Measurements from ENCODE around the gene PPP2R5E. TPM values are rescaled to one million over a fixed set of nuclear protein-coding genes. Genes with fewer than 3 reads are reported as not detected.

Gene PPP2R5E
- total RNA-seq, 1 experiment from 2014 or later: 47.2 TPM

- no peak for ATAC-seq
- no peaks in the 10 kb centered on the region for H3K36me3 ChIP-seq (ENCODE audit: control insufficient read depth, insufficient read depth, low read length)
Measured at GRCh38 chr14:63361790-63362189, 181.4 kb downstream of the PPP2R5E start.

DNA sequence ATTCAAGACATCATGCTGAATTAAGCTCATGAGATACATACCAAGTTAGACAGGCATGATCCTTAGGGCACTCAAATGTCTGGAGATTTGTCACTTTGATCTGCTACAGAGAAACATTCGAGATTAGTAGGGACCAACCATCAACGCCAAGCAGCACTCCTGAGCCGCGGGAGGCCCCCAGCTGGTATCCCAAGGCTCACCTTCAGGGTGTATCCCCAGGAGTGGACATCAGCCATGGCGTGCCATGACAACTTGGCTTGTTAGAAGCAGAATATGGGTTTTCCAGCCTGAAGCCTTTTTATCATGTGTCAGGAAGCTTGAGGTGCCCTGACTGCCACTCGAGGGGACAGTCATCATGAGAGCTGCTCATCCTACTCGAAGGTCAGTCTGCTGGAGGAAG, 185.3 kb downstream of the PPP2R5E start:
- POLR2A ChIA-PET: no interaction called here
- Histone ChIP-seq H3K36me3 (ENCODE audit: control insufficient read depth, insufficient read depth, low read length) (no peaks in the 10 kb centered on the region), H3K4me3 (ENCODE audit: low read depth in 2 of 2, low read length in 2 of 2) (no peak overlapping the region), H3K4me1 (ENCODE audit: control insufficient read depth, insufficient read depth, low read length) (no peaks in the 10 kb centered on the region), H3K27me3 (ENCODE audit: control insufficient read depth, insufficient read depth, low read length) (no peaks in the 10 kb centered on the region), H3K9me3 (ENCODE audit: control insufficient read depth, insufficient read depth, low read depth, low read length) (no peaks in the 10 kb centered on the region), H3K27ac (ENCODE audit: low read length) (no peak overlapping the region)
- intact Hi-C loops (cut with micrococcal nuclease; ENCODE audit: unreplicated experiment): no loop called here
- no peak for TF ChIP-seq SIN3A (IDR thresholded peaks at IDR 0.05; ENCODE audit: borderline replicate concordance, insufficient read depth, low read depth, low read length)
- TF ChIP-seq POLR2AphosphoS5 (IDR thresholded peaks at IDR 0.05; ENCODE audit: low read depth, low read length): no peak
- TF ChIP-seq REST (IDR thresholded peaks at IDR 0.05; ENCODE audit: insufficient read depth in 1 of 2, low read depth in 2 of 2, low read length in 1 of 2): no peak
- no peak for TF ChIP-seq CTCF (IDR thresholded peaks at IDR 0.05)
- TF ChIP-seq TCF7L2 (IDR thresholded peaks at IDR 0.05; ENCODE audit: low read depth, low read length): no peak
- ATAC-seq (no peak), DNase-seq (ENCODE audit: low read depth, low spot score) (no peak)
- in situ Hi-C loops (cut with HindIII; ENCODE audit: low pct_unique_long_range_greater_than_20kb, low sequenced_read_pairs): no loop called here
- BruUV-seq (replicated peaks): no TSS peak
- CTCF ChIA-PET: no interaction called here

More at GRCh38 chr14:63361790-63362189, 181.4 kb downstream of the PPP2R5E start:
- Histone ChIP-seq H3K4me1 (ENCODE audit: control insufficient read depth, insufficient read depth, low read length) (no peaks in the 10 kb centered on the region), H3K4me3 (ENCODE audit: low read depth in 2 of 2, low read length in 2 of 2) (no peak overlapping the region), H3K9me3 (ENCODE audit: control insufficient read depth, insufficient read depth, low read depth, low read length) (no peaks in the 10 kb centered on the region), H3K27me3 (ENCODE audit: control insufficient read depth, insufficient read depth, low read length) (no peaks in the 10 kb centered on the region), H3K27ac (ENCODE audit: low read length) (no peak overlapping the region)
- TF ChIP-seq REST (IDR thresholded peaks at IDR 0.05; ENCODE audit: insufficient read depth in 1 of 2, low read depth in 2 of 2, low read length in 1 of 2): no peak
- TF ChIP-seq TCF7L2 (IDR thresholded peaks at IDR 0.05; ENCODE audit: low read depth, low read length): no peak
- TF ChIP-seq CTCF (IDR thresholded peaks at IDR 0.05): no peak
- TF ChIP-seq SIN3A (IDR thresholded peaks at IDR 0.05; ENCODE audit: borderline replicate concordance, insufficient read depth, low read depth, low read length): no peak
- no peak for TF ChIP-seq POLR2AphosphoS5 (IDR thresholded peaks at IDR 0.05; ENCODE audit: low read depth, low read length)
- POLR2A ChIA-PET: no interaction called here
- DNase-seq (ENCODE audit: low read depth, low spot score): no peak
- no TSS peak for BruUV-seq (replicated peaks)
- intact Hi-C loops (cut with micrococcal nuclease; ENCODE audit: unreplicated experiment): no loop called here
- CTCF ChIA-PET: no interaction called here
- in situ Hi-C loops (cut with HindIII; ENCODE audit: low pct_unique_long_range_greater_than_20kb, low sequenced_read_pairs): no loop called here
